Adrenal gland (tissue), 12 donors: ENCODE results near the gene NIPAL3. TPM values are rescaled to one million over a fixed set of nuclear protein-coding genes. Genes with fewer than 3 reads are reported as not detected.

Experiments used
- DNase-seq, 7 donors: peaks; one replicate each; pipeline ENCODE4 v3.0.0-alpha.2; 2019 to 2020
- H3K27ac ChIP-seq, 5 donors: fragments of 200-600 bp; sonication (generic) in 4 of 5; 1 replicate in 3 of 5; 2 replicates in 2 of 5; pipeline versions ENCODE4 v1.5.1 to v1.8.0; 2016 to 2020; ENCODE audit warnings: mild to moderate bottlenecking in 1 of 5
- H3K27me3 ChIP-seq: fragments of 200-600 bp; 2 replicates; pipeline ENCODE4 v1.8.0; 2021
- H3K36me3 ChIP-seq, 2 donors: fragments of 200-600 bp; replicated peaks in 1 of 2; 1 replicate in 1 of 2; 2 replicates in 1 of 2; pipeline versions ENCODE4 v1.5.1 to v1.8.0; 2018 to 2022
- H3K4me1 ChIP-seq, 2 donors: fragments of 200-600 bp; replicated peaks in 1 of 2; 1 replicate in 1 of 2; 2 replicates in 1 of 2; pipeline versions ENCODE4 v1.5.1 to v1.8.0; 2018 to 2021
- H3K4me3 ChIP-seq, 4 donors: fragments of 200-600 bp; sonication (generic) in 3 of 4; one replicate each; pipeline ENCODE4 v1.5.1; 2016 to 2018
- H3K9me3 ChIP-seq, 3 donors: fragments of 200-600 bp; sonication (generic) in 1 of 3; replicated peaks in 1 of 3; 1 replicate in 2 of 3; 2 replicates in 1 of 3; pipeline versions ENCODE4 v1.5.1 to v1.8.0; 2016 to 2021
- CTCF ChIP-seq, 6 experiments: fragments of 450-650 bp in 4 of 6; fragments of 200-600 bp in 2 of 6; sonication (generic) in 1 of 6; IDR thresholded peaks; 1 replicate in 5 of 6; 2 replicates in 1 of 6; pipeline versions ENCODE4 v1.5.1 to v1.8.0; 2016 to 2021; ENCODE audit warnings: antibody characterized with exemption in 6 of 6, mild to moderate bottlenecking in 2 of 6, moderate library complexity in 1 of 6
- POLR2A ChIP-seq, 2 donors: fragments of 450-650 bp; IDR thresholded peaks; one replicate each; pipeline ENCODE4 v1.6.1; 2017; ENCODE audit warnings: antibody characterized with exemption in 2 of 2, mild to moderate bottlenecking in 2 of 2, moderate library complexity in 1 of 2
- WGBS, 4 donors: extraction: QIAGEN DNeasy Blood & Tissue Kit in 2 of 4; methylation state at CpG; one replicate each; pipeline versions ENCODE4 v1.1.5 to v1.1.7; 2013 to 2017; 5-methylcytosine and 5-hydroxymethylcytosine counted together
- intact Hi-C, 2 donors: fragments of 100-400 bp; cut with DNase I; formaldehyde crosslinking; loops; one replicate each; pipeline versions ENCODE4 v1.14.1 to v1.15.0; 2022 to 2023
- polyA plus RNA-seq, 3 donors: library from polyadenylated mRNA; stranded (reverse); fragments of 200-250 nt in 2 of 3; fragments of 350-450 nt in 1 of 3; fragmentation: Illumina TruSeq in 1 of 3; extraction: RNeasy Lipid Tissue Mini Kit (QIAGEN cat#74804) in 1 of 3; gene quantifications; one replicate each; pipeline ENCODE4 v1.2.3, GENCODE V29; 2013 to 2014
- total RNA-seq, 9 donors: library from RNA; depleted of rRNA in 4 of 9; stranded (reverse); fragments of >200 nt in 4 of 9; fragments of 120-200 nt in 1 of 9; fragmentation: NEBNext Ultra II Directional in 1 of 9; extraction: Animal tissue kit (Norgen Biotek cat#: 25700) in 1 of 9; gene quantifications; one replicate each; pipeline versions ENCODE4 v1.1.0 to v1.2.4, GENCODE V29; 2013 to 2023
- donor health status: healthy with polysubstance abuse.
- donor health status: Bipolar disorder and iron deficiency.
- donor health status: DM: yes; HTN: yes; CAD: no.
- donor health status: DM: no; HTN: no; CAD: no.
- donor health status: DM: no; HTN: no; CAD: no.
- donor health status: DM: yes; HTN: yes; CAD: no.

The NIPAL3 gene
- total and polyA plus RNA-seq, 12 donors = 5.6 to 88.4 (median 28.0) TPM

DNA sequence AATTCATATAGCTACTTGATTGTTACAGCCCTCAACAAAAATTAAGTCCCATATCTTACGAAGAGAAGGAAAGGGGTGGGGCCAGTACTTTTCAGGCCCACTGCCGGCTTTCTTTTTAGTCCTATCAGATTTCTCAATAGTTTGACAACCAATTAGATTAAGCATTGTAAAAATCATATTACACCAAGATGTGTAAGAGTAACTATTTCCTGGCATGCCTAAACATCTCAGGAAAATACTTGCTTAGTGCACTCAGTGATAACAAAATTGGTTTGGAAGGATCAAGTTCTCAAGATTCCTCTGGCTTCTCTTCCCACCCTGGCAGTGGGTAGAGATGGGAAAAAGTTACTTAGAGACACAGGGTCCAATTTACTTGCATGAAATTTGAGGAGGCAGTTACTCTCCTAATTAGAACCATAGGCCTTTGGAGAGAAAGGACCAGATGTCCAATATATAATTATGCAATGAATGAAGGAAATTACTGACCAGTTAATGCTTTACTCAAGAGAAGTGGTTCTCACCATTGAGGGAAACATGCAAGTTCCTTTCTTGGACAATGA is 32.1 kb upstream of the NIPAL3 start:
- Histone ChIP-seq H3K9me3 (no peaks in the 10 kb centered on the region), H3K36me3 (peaks cover 0 to 4% of the 10 kb centered on the region in 2 donors), H3K27ac (no peak overlapping the region), H3K27me3 (no peaks in the 10 kb centered on the region), H3K4me1 (no peaks in the 10 kb centered on the region), H3K4me3 (no peak overlapping the region)
- WGBS, 4 donors = 81 to 92% (median 82%) methylated on average over 2 of the region's 2 CpGs
- DNase-seq = no peak
- TF ChIP-seq CTCF (IDR thresholded peaks at IDR 0.05) = no peak
- no peak for TF ChIP-seq POLR2A (IDR thresholded peaks at IDR 0.05)
- intact Hi-C loops = loop anchor here in 1 of 2 donors (10.0 kb wide), 1 partner anchor 309 kb away; no protein-coding TSS in a partner anchor

- no peaks in the 10 kb centered on the region for H3K9me3 ChIP-seq
- 78 to 90% (median 81%) methylated on average over 13 of the region's 13 CpGs for WGBS, 4 donors
- TF ChIP-seq POLR2A (IDR thresholded peaks at IDR 0.05) = no peak
- TF ChIP-seq CTCF (IDR thresholded peaks at IDR 0.05) = no peak
- H3K27ac ChIP-seq = no peak overlapping the region
- DNase-seq = no peak
- no peaks in the 10 kb centered on the region for H3K27me3 ChIP-seq
- no peaks in the 10 kb centered on the region for H3K4me1 ChIP-seq
- no peak overlapping the region for H3K4me3 ChIP-seq
- H3K36me3 ChIP-seq = peaks cover 0 to 4% of the 10 kb centered on the region in 2 donors
- intact Hi-C loops = loop anchor here in 1 of 2 donors (10.0 kb wide), 1 partner anchor 310 kb away; no protein-coding TSS in a partner anchor
Measured at GRCh38 chr1:24384251-24385090, 31.1 kb upstream of the NIPAL3 start.

- intact Hi-C loops = loop anchor here in 1 of 2 donors (10.0 kb wide), 1 partner anchor 311 kb away; no protein-coding TSS in a partner anchor
- H3K27ac ChIP-seq = no peak overlapping the region
- H3K36me3 ChIP-seq = peaks cover 0 to 4% of the 10 kb centered on the region in 2 donors
- H3K4me3 ChIP-seq = no peak overlapping the region
- no peak for DNase-seq
- H3K9me3 ChIP-seq = no peaks in the 10 kb centered on the region
- TF ChIP-seq POLR2A (IDR thresholded peaks at IDR 0.05) (no peak), CTCF (IDR thresholded peaks at IDR 0.05) (no peak)
- no peaks in the 10 kb centered on the region for H3K27me3 ChIP-seq
- 86 to 93% (median 91%) methylated on average over 10 to 12 of the region's 12 CpGs for WGBS, 4 donors
- no peaks in the 10 kb centered on the region for H3K4me1 ChIP-seq
Measured at GRCh38 chr1:24385160-24385940, 30.3 kb upstream of the NIPAL3 start.

DNA sequence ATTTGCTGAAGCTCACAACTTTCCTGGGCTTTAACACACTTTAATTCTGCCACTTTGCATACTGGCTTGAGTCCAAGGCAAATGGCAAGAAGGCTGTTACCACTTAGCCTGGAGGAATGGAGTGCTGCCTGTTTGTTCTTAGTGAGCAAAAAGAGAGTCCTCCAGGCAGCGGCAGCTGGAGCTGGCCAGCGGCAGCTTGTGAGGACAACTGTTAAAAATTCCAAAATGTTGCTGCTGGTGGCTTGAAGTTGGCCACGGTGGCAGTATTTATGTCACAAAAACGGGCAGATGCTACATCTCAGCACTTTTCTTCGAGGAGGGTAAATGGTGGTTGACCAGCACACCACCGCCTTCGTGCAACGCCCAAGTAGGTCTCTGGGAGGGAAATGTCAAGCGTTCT is 29.4 kb upstream of the NIPAL3 start:
- Histone ChIP-seq H3K9me3 (no peaks in the 10 kb centered on the region), H3K27ac (no peak overlapping the region), H3K27me3 (no peaks in the 10 kb centered on the region), H3K36me3 (peaks cover 0 to 4% of the 10 kb centered on the region in 2 donors), H3K4me1 (no peaks in the 10 kb centered on the region), H3K4me3 (no peak overlapping the region)
- intact Hi-C loops = loop anchor here (2.0 to 10.0 kb wide), 2 partner anchors 183 to 311 kb away; no protein-coding TSS in a partner anchor
- no peak for DNase-seq
- no peak for TF ChIP-seq POLR2A (IDR thresholded peaks at IDR 0.05)
- no peak for TF ChIP-seq CTCF (IDR thresholded peaks at IDR 0.05)
- WGBS, 4 donors = 94 to 99% (median 95%) methylated on average over 9 of the region's 9 CpGs
